HepG2 (cell line): ENCODE results near the gene ZSCAN5C. TPM values are rescaled to one million over a fixed set of nuclear protein-coding genes. Genes with fewer than 3 reads are reported as not detected.

Experiments used
- ISL2 ChIP-seq: sonication (generic); formaldehyde crosslinking; IDR thresholded peaks from 2 replicates; pipeline ENCODE4 v1.5.0; 2020; ENCODE audit warnings: missing genetic modification reagents
- MED13 ChIP-seq: sonication (generic); formaldehyde crosslinking; IDR thresholded peaks from 2 replicates; pipeline ENCODE4 v1.5.0; 2020; ENCODE audit warnings: missing genetic modification reagents
- ONECUT2 ChIP-seq: sonication (generic); formaldehyde crosslinking; IDR thresholded peaks from 2 replicates; pipeline ENCODE4 v1.4.0; 2020; ENCODE audit warnings: missing genetic modification reagents
- RAD21 ChIP-seq: fragments of 450-650 bp; formaldehyde crosslinking; IDR thresholded peaks from 2 replicates; pipeline ENCODE4 v1.5.0; 2020; ENCODE audit warnings: mild to moderate bottlenecking
- STAG1 ChIP-seq: sonication (generic); formaldehyde crosslinking; IDR thresholded peaks from 2 replicates; pipeline ENCODE4 v1.4.0; 2020; ENCODE audit warnings: missing genetic modification reagents
- WIZ ChIP-seq: sonication (generic); formaldehyde crosslinking; IDR thresholded peaks from 2 replicates; pipeline ENCODE4 v1.5.1; 2020; ENCODE audit warnings: mild to moderate bottlenecking, missing genetic modification reagents
- ZNF335 ChIP-seq: sonication (generic); formaldehyde crosslinking; IDR thresholded peaks from 2 replicates; pipeline ENCODE4 v1.4.0; 2020; ENCODE audit warnings: missing genetic modification reagents
- ZNF460 ChIP-seq: sonication (generic); formaldehyde crosslinking; IDR thresholded peaks from 2 replicates; pipeline ENCODE4 v1.5.1; 2020; ENCODE audit warnings: missing genetic modification reagents, mild to moderate bottlenecking, borderline replicate concordance
- ZNF570 ChIP-seq: sonication (generic); formaldehyde crosslinking; IDR thresholded peaks from 2 replicates; pipeline ENCODE4 v1.4.0; 2020; ENCODE audit warnings: mild to moderate bottlenecking, missing genetic modification reagents, borderline replicate concordance
- ZNF788 ChIP-seq: sonication (generic); formaldehyde crosslinking; IDR thresholded peaks from 2 replicates; pipeline ENCODE4 v1.5.0; 2020; ENCODE audit warnings: mild to moderate bottlenecking, missing genetic modification reagents, borderline replicate concordance
- polyA plus RNA-seq, 8 experiments: library from polyadenylated mRNA; depleted of rRNA in 3 of 8; stranded (reverse) in 7 of 8; unstranded in 1 of 8; fragments of >200 nt; fragmentation: Illumina TruSeq in 4 of 8; extraction: Trizol in 4 of 8; gene quantifications; 2 replicates each; pipeline versions ENCODE4 v1.2.1 to v1.2.3, GENCODE V29; 2011 to 2016; ENCODE audit warnings: low read depth in 4 of 8, missing spikeins in 1 of 8, mixed read lengths in 1 of 8; ENCODE audit not compliant: insufficient read depth in 1 of 8
- total RNA-seq, 5 experiments: library from RNA; depleted of rRNA; stranded (reverse); fragments of >200 nt; fragmentation: Illumina TruSeq; extraction: Trizol; gene quantifications; 2 replicates each; pipeline ENCODE4 v1.2.3, GENCODE V29; 2016; ENCODE audit warnings: low read depth in 1 of 5
- TF ChIP-seq, protein P1 (sequence below): sonication (generic); formaldehyde crosslinking; IDR thresholded peaks from 2 replicates; pipeline ENCODE4 v1.4.0; 2020; ENCODE audit warnings: missing genetic modification reagents
- TF ChIP-seq, protein P2 (sequence below): sonication (generic); formaldehyde crosslinking; IDR thresholded peaks from 2 replicates; pipeline ENCODE4 v1.4.0; 2020; ENCODE audit warnings: missing genetic modification reagents
- TF ChIP-seq, protein P3 (sequence below): sonication (generic); formaldehyde crosslinking; IDR thresholded peaks from 2 replicates; pipeline ENCODE4 v1.4.0; 2020; ENCODE audit warnings: mild to moderate bottlenecking, missing genetic modification reagents
- TF ChIP-seq, protein P4 (sequence below): sonication (generic); formaldehyde crosslinking; IDR thresholded peaks from 2 replicates; pipeline ENCODE4 v1.5.1; 2020; ENCODE audit warnings: mild to moderate bottlenecking, missing genetic modification reagents, moderate library complexity
- TF ChIP-seq, protein P5 (sequence below): sonication (generic); formaldehyde crosslinking; IDR thresholded peaks from 2 replicates; pipeline ENCODE4 v1.8.0; 2022; ENCODE audit warnings: mild to moderate bottlenecking, missing genetic modification reagents, borderline replicate concordance
- TF ChIP-seq, protein P6 (sequence below): sonication (generic); formaldehyde crosslinking; IDR thresholded peaks from 2 replicates; pipeline ENCODE4 v1.5.0; 2020; ENCODE audit warnings: missing genetic modification reagents, mild to moderate bottlenecking, borderline replicate concordance
- TF ChIP-seq, protein P7 (sequence below): sonication (generic); formaldehyde crosslinking; conservative IDR thresholded peaks from 2 replicates; pipeline ENCODE4 v1.4.0; 2020; ENCODE audit warnings: missing genetic modification reagents

ZSCAN5C gene
- total and polyA plus RNA-seq, 2 of the 13 experiments (the other 11 are each of a cell fraction or from before 2014, with no cell fraction given) = not detected

DNA sequence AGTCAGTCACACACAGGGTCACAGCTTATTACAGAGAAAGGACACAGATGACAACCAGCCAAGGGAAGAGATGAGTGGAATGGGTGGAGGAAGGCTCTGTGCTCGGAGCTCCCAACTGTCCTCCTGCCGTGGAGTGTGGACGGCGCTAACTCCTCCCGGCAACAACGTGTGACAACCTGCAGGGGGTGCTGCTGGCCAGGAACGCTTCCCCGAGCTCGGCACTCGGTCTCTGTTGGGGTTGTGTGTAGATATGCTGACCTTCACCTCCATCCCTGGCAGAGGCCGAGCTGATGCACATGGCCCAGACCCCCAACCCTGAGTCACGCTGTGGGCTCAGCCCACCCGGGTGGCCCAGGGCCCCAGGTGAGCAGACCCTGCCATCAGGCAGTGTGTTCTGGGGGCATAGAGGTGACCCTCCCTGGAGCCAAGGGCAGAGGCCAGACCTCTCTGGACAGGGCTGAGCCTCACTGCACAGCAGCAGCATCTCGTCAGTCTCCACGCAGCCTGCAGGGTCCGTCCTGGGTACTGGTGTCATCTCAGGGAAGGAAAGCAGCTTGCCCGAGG lies 46.9 kb upstream of the ZSCAN5C start (continued):
- TF ChIP-seq, protein P1, sequence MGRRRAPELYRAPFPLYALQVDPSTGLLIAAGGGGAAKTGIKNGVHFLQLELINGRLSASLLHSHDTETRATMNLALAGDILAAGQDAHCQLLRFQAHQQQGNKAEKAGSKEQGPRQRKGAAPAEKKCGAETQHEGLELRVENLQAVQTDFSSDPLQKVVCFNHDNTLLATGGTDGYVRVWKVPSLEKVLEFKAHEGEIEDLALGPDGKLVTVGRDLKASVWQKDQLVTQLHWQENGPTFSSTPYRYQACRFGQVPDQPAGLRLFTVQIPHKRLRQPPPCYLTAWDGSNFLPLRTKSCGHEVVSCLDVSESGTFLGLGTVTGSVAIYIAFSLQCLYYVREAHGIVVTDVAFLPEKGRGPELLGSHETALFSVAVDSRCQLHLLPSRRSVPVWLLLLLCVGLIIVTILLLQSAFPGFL (CRISPR knock-in tag) = no peak
- TF ChIP-seq ZNF460 (CRISPR knock-in tag) = no peak
- TF ChIP-seq ISL2 (CRISPR knock-in tag) = no peak
- TF ChIP-seq ZNF335 (CRISPR knock-in tag) = no peak
- TF ChIP-seq WIZ (CRISPR knock-in tag) = no peak
- TF ChIP-seq ZNF788 (CRISPR knock-in tag) = 0 out of 2 replicates have a peak, but pooled peaks have one; percentile 20
- TF ChIP-seq, protein P2, sequence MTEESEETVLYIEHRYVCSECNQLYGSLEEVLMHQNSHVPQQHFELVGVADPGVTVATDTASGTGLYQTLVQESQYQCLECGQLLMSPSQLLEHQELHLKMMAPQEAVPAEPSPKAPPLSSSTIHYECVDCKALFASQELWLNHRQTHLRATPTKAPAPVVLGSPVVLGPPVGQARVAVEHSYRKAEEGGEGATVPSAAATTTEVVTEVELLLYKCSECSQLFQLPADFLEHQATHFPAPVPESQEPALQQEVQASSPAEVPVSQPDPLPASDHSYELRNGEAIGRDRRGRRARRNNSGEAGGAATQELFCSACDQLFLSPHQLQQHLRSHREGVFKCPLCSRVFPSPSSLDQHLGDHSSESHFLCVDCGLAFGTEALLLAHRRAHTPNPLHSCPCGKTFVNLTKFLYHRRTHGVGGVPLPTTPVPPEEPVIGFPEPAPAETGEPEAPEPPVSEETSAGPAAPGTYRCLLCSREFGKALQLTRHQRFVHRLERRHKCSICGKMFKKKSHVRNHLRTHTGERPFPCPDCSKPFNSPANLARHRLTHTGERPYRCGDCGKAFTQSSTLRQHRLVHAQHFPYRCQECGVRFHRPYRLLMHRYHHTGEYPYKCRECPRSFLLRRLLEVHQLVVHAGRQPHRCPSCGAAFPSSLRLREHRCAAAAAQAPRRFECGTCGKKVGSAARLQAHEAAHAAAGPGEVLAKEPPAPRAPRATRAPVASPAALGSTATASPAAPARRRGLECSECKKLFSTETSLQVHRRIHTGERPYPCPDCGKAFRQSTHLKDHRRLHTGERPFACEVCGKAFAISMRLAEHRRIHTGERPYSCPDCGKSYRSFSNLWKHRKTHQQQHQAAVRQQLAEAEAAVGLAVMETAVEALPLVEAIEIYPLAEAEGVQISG = peak; percentile 35; the same call in 1 of the 2 replicates
- no peak for TF ChIP-seq ONECUT2 (CRISPR knock-in tag)
- peak; percentile 68 for TF ChIP-seq RAD21 (CRISPR knock-in tag)
- TF ChIP-seq MED13 (CRISPR knock-in tag) = no peak
- TF ChIP-seq, protein P3, sequence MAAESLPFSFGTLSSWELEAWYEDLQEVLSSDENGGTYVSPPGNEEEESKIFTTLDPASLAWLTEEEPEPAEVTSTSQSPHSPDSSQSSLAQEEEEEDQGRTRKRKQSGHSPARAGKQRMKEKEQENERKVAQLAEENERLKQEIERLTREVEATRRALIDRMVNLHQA (CRISPR knock-in tag) = no peak
- TF ChIP-seq, protein P4, sequence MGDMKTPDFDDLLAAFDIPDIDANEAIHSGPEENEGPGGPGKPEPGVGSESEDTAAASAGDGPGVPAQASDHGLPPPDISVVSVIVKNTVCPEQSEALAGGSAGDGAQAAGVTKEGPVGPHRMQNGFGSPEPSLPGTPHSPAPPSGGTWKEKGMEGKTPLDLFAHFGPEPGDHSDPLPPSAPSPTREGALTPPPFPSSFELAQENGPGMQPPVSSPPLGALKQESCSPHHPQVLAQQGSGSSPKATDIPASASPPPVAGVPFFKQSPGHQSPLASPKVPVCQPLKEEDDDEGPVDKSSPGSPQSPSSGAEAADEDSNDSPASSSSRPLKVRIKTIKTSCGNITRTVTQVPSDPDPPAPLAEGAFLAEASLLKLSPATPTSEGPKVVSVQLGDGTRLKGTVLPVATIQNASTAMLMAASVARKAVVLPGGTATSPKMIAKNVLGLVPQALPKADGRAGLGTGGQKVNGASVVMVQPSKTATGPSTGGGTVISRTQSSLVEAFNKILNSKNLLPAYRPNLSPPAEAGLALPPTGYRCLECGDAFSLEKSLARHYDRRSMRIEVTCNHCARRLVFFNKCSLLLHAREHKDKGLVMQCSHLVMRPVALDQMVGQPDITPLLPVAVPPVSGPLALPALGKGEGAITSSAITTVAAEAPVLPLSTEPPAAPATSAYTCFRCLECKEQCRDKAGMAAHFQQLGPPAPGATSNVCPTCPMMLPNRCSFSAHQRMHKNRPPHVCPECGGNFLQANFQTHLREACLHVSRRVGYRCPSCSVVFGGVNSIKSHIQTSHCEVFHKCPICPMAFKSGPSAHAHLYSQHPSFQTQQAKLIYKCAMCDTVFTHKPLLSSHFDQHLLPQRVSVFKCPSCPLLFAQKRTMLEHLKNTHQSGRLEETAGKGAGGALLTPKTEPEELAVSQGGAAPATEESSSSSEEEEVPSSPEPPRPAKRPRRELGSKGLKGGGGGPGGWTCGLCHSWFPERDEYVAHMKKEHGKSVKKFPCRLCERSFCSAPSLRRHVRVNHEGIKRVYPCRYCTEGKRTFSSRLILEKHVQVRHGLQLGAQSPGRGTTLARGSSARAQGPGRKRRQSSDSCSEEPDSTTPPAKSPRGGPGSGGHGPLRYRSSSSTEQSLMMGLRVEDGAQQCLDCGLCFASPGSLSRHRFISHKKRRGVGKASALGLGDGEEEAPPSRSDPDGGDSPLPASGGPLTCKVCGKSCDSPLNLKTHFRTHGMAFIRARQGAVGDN (CRISPR knock-in tag) = peak; percentile 56
- TF ChIP-seq, protein P5, sequence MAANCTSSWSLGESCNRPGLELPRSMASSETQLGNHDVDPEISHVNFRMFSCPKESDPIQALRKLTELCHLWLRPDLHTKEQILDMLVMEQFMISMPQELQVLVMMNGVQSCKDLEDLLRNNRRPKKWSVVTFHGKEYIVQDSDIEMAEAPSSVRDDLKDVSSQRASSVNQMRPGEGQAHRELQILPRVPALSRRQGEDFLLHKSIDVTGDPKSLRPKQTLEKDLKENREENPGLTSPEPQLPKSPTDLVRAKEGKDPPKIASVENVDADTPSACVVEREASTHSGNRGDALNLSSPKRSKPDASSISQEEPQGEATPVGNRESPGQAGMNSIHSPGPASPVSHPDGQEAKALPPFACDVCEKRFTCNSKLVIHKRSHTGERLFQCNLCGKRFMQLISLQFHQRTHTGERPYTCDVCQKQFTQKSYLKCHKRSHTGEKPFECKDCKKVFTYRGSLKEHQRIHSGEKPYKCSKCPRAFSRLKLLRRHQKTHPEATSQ (CRISPR knock-in tag) = no peak
- TF ChIP-seq STAG1 (CRISPR knock-in tag) = peak; percentile 52; the same call in 1 of the 2 replicates
- TF ChIP-seq ZNF570 (CRISPR knock-in tag) = no peak
- TF ChIP-seq, protein P6, sequence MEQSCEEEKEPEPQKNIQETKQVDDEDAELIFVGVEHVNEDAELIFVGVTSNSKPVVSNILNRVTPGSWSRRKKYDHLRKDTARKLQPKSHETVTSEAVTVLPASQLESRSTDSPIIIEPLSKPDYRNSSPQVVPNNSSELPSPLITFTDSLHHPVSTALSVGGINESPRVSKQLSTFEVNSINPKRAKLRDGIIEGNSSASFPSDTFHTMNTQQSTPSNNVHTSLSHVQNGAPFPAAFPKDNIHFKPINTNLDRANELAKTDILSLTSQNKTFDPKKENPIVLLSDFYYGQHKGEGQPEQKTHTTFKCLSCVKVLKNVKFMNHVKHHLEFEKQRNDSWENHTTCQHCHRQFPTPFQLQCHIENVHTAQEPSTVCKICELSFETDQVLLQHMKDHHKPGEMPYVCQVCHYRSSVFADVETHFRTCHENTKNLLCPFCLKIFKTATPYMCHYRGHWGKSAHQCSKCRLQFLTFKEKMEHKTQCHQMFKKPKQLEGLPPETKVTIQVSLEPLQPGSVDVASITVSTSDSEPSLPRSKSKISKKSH (CRISPR knock-in tag) = no peak
- TF ChIP-seq, protein P7, sequence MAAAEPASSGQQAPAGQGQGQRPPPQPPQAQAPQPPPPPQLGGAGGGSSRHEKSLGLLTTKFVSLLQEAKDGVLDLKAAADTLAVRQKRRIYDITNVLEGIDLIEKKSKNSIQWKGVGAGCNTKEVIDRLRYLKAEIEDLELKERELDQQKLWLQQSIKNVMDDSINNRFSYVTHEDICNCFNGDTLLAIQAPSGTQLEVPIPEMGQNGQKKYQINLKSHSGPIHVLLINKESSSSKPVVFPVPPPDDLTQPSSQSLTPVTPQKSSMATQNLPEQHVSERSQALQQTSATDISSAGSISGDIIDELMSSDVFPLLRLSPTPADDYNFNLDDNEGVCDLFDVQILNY (CRISPR knock-in tag) = no peak
